HepG2 (cell line): ENCODE measurements around the gene CMTM1. TPM values are rescaled to one million over a fixed set of nuclear protein-coding genes. Genes with fewer than 3 reads are reported as not detected.

ENCODE experiments used
- AGO1 ChIP-seq: fragments of 200-400 bp; formaldehyde crosslinking; IDR thresholded peaks from 2 replicates; pipeline ENCODE4 v1.6.1; 2017; ENCODE audit warnings: mild to moderate bottlenecking, low read depth, low read length, moderate library complexity; ENCODE audit not compliant: poor library complexity, severe bottlenecking
- ARHGAP35 ChIP-seq: sonication (generic); formaldehyde crosslinking; IDR thresholded peaks from 2 replicates; pipeline ENCODE4 v1.9.0; 2022; ENCODE audit warnings: mild to moderate bottlenecking, inconsistent platforms, moderate library complexity, missing genetic modification reagents, borderline replicate concordance
- CREBL2 ChIP-seq: sonication (generic); formaldehyde crosslinking; IDR thresholded peaks from 2 replicates; pipeline ENCODE4 v1.8.1; 2023; ENCODE audit warnings: missing genetic modification reagents, mild to moderate bottlenecking, borderline replicate concordance
- GATA4 ChIP-seq: sonication (generic); IDR thresholded peaks from 2 replicates; pipeline ENCODE4 v1.6.1; 2016; ENCODE audit warnings: antibody characterized with exemption, low read depth, borderline replicate concordance
- GLI4 ChIP-seq: sonication (generic); formaldehyde crosslinking; IDR thresholded peaks from 2 replicates; pipeline ENCODE4 v1.5.1; 2020; ENCODE audit warnings: missing genetic modification reagents, mild to moderate bottlenecking, moderate library complexity, borderline replicate concordance
- MLLT10 ChIP-seq: sonication (generic); formaldehyde crosslinking; IDR thresholded peaks from 2 replicates; pipeline ENCODE4 v1.4.0; 2020; ENCODE audit warnings: missing genetic modification reagents
- MTA3 ChIP-seq: sonication (generic); formaldehyde crosslinking; IDR thresholded peaks from 2 replicates; pipeline ENCODE4 v1.4.0; 2020; ENCODE audit warnings: missing genetic modification reagents
- PAXIP1 ChIP-seq: sonication (generic); formaldehyde crosslinking; conservative IDR thresholded peaks from 2 replicates; pipeline ENCODE4 v1.4.0; 2020; ENCODE audit warnings: mild to moderate bottlenecking, missing genetic modification reagents, moderate library complexity
- SNAPC2 ChIP-seq: sonication (generic); formaldehyde crosslinking; IDR thresholded peaks from 2 replicates; pipeline ENCODE4 v1.8.1; 2022; ENCODE audit warnings: mild to moderate bottlenecking, missing genetic modification reagents
- TERF1 ChIP-seq: sonication (generic); formaldehyde crosslinking; IDR thresholded peaks from 2 replicates; pipeline ENCODE4 v1.8.0; 2022; ENCODE audit warnings: mild to moderate bottlenecking, missing genetic modification reagents, moderate library complexity
- TP53 ChIP-seq: sonication (generic); formaldehyde crosslinking; conservative IDR thresholded peaks from 2 replicates; pipeline ENCODE4 v1.4.0; 2020; ENCODE audit warnings: missing genetic modification reagents
- ZBED4 ChIP-seq: sonication (generic); formaldehyde crosslinking; IDR thresholded peaks from 2 replicates; pipeline ENCODE4 v1.4.0; 2020; ENCODE audit warnings: missing genetic modification reagents, borderline replicate concordance
- ZBTB46 ChIP-seq: sonication (generic); formaldehyde crosslinking; IDR thresholded peaks from 2 replicates; pipeline ENCODE4 v1.4.0; 2020; ENCODE audit warnings: mild to moderate bottlenecking, missing genetic modification reagents, borderline replicate concordance
- ZNF225 ChIP-seq: sonication (generic); formaldehyde crosslinking; IDR thresholded peaks from 2 replicates; pipeline ENCODE4 v1.4.0; 2020; ENCODE audit warnings: mild to moderate bottlenecking, missing genetic modification reagents
- ZNF343 ChIP-seq: sonication (generic); formaldehyde crosslinking; IDR thresholded peaks from 2 replicates; pipeline ENCODE4 v1.4.0; 2020; ENCODE audit warnings: mild to moderate bottlenecking, missing genetic modification reagents
- ZNF557 ChIP-seq: sonication (generic); formaldehyde crosslinking; IDR thresholded peaks from 2 replicates; pipeline ENCODE4 v1.4.0; 2020; ENCODE audit warnings: missing genetic modification reagents
- ZSCAN30 ChIP-seq: sonication (generic); formaldehyde crosslinking; IDR thresholded peaks from 2 replicates; pipeline ENCODE4 v1.5.0; 2020; ENCODE audit warnings: mild to moderate bottlenecking, missing genetic modification reagents
- polyA plus RNA-seq, 8 experiments: library from polyadenylated mRNA; depleted of rRNA in 3 of 8; stranded (reverse) in 7 of 8; unstranded in 1 of 8; fragments of >200 nt; fragmentation: Illumina TruSeq in 4 of 8; extraction: Trizol in 4 of 8; gene quantifications; 2 replicates each; pipeline versions ENCODE4 v1.2.1 to v1.2.3, GENCODE V29; 2011 to 2016; ENCODE audit warnings: low read depth in 4 of 8, missing spikeins in 1 of 8, mixed read lengths in 1 of 8; ENCODE audit not compliant: insufficient read depth in 1 of 8
- total RNA-seq, 5 experiments: library from RNA; depleted of rRNA; stranded (reverse); fragments of >200 nt; fragmentation: Illumina TruSeq; extraction: Trizol; gene quantifications; 2 replicates each; pipeline ENCODE4 v1.2.3, GENCODE V29; 2016; ENCODE audit warnings: low read depth in 1 of 5

The CMTM1 gene
- total and polyA plus RNA-seq, 2 of the 13 experiments (the other 11 are each of a cell fraction or from before 2014, with no cell fraction given): 1.7 to 2.9 TPM

GRCh38 chr16:66516509-66516807 is 49.8 kb upstream of the CMTM1 start (continued):
- TF ChIP-seq ZBTB46 (CRISPR knock-in tag) (no peak), ZNF557 (CRISPR knock-in tag) (0 out of 2 replicates have a peak, but pooled peaks have one; percentile 0), TP53 (CRISPR knock-in tag) (no peak), ZBED4 (CRISPR knock-in tag) (peak; percentile 9; the same call in 1 of the 2 replicates), ZNF225 (peak; percentile 39), GLI4 (CRISPR knock-in tag) (0 out of 2 replicates have a peak, but pooled peaks have one; percentile 42), ZNF343 (CRISPR knock-in tag) (no peak), SNAPC2 (CRISPR knock-in tag) (peak; percentile 20; the same call in 1 of the 2 replicates), ARHGAP35 (CRISPR knock-in tag) (no peak; the same call in 1 of the 2 replicates), AGO1 (no peak), ZSCAN30 (CRISPR knock-in tag) (no peak), CREBL2 (CRISPR knock-in tag) (0 out of 2 replicates have a peak, but pooled peaks have one; percentile 31), PAXIP1 (CRISPR knock-in tag) (no peak), MTA3 (no peak), TERF1 (CRISPR knock-in tag) (no peak), GATA4 (0 out of 2 replicates have a peak, but pooled peaks have one; percentile 37), MLLT10 (CRISPR knock-in tag) (no peak)
